Endothelial cell of umbilical vein (primary cell): Measurements from ENCODE around the gene RASAL2.
"Not testable (repeated sequence)": the region's sequence is repeated elsewhere in the genome, so short reads cannot be mapped to it uniquely, and the experiment has no call there.

Experiments used
- POLR2A ChIP-seq: IDR thresholded peaks from 2 replicates; pipeline ENCODE4 v1.6.1; 2012; ENCODE audit warnings: low read depth, mild to moderate bottlenecking, control low read depth, low read length
- TF ChIP-seq, protein P1 (sequence below), 2 donors: IDR thresholded peaks; 1 replicate in 1 of 2; 2 replicates in 1 of 2; pipeline ENCODE4 v1.5.1; 2011; ENCODE audit warnings: low read length in 2 of 2, mild to moderate bottlenecking in 2 of 2, moderate library complexity in 2 of 2, control low read depth in 1 of 2, inconsistent platforms in 1 of 2, low read depth in 1 of 2; ENCODE audit not compliant: insufficient read depth in 1 of 2; ENCODE audit errors: extremely low read depth in 1 of 2

DNA sequence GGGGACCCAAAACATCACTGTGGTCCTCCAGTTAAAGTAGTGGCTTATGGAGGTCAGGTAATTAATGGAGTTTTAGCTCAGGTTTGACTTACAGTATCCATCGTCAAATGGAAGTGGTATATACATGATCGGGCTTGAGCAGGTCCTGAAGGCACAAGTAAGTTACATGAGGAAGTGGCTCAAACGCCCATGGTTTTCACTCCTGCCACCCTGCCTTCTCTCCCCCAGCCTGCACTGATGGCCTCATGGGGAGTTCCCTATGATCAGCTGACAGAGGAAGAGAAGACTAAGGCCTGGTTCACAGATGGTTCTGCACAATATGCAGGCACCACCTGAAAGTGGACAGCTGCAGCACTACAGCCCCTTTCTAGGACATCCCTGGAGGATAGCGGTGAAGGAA, 108.2 kb downstream of the RASAL2 start:
- not testable (repeated sequence) for TF ChIP-seq POLR2A
- TF ChIP-seq, protein P1, sequence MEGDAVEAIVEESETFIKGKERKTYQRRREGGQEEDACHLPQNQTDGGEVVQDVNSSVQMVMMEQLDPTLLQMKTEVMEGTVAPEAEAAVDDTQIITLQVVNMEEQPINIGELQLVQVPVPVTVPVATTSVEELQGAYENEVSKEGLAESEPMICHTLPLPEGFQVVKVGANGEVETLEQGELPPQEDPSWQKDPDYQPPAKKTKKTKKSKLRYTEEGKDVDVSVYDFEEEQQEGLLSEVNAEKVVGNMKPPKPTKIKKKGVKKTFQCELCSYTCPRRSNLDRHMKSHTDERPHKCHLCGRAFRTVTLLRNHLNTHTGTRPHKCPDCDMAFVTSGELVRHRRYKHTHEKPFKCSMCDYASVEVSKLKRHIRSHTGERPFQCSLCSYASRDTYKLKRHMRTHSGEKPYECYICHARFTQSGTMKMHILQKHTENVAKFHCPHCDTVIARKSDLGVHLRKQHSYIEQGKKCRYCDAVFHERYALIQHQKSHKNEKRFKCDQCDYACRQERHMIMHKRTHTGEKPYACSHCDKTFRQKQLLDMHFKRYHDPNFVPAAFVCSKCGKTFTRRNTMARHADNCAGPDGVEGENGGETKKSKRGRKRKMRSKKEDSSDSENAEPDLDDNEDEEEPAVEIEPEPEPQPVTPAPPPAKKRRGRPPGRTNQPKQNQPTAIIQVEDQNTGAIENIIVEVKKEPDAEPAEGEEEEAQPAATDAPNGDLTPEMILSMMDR (IDR thresholded peaks at IDR 0.05; ENCODE audit: extremely low read depth in 1 of 2, insufficient read depth in 1 of 2, low read depth in 1 of 2, low read length in 2 of 2), result not testable (repeated sequence)
